Kidney (tissue), 14 donors: ENCODE results near the gene CHSY3. TPM values are rescaled to one million over a fixed set of nuclear protein-coding genes. Genes with fewer than 3 reads are reported as not detected.

Experiments used
- DNase-seq, 5 donors: peaks; one replicate each; pipeline ENCODE4 v3.0.0-alpha.2; 2013 to 2020
- FAIRE-seq: peaks from 2 replicates; lab custom pipeline; 2012; peaks lifted over from hg19 to GRCh38; lab: Jason Lieb, UNC
- H3K27ac ChIP-seq, 2 donors: one replicate each; pipeline ENCODE4 v1.7.0; 2013; ENCODE audit warnings: low read depth in 2 of 2, low read length in 2 of 2, inconsistent platforms in 1 of 2
- H3K27me3 ChIP-seq: one replicate; pipeline ENCODE4 v1.7.1; 2013; ENCODE audit warnings: low read length, inconsistent platforms; ENCODE audit not compliant: control insufficient read depth, insufficient read depth
- H3K36me3 ChIP-seq, 3 donors: one replicate each; pipeline versions ENCODE4 v1.7.0 to v1.7.1; 2013; ENCODE audit warnings: low read length in 3 of 3, control low read depth in 1 of 3, inconsistent platforms in 1 of 3; ENCODE audit not compliant: insufficient read depth in 3 of 3, control insufficient read depth in 2 of 3
- H3K4me1 ChIP-seq, 3 donors: one replicate each; pipeline versions ENCODE4 v1.7.0 to v1.7.1; 2013; ENCODE audit warnings: low read length in 3 of 3, inconsistent platforms in 1 of 3, low read depth in 1 of 3; ENCODE audit not compliant: control insufficient read depth in 2 of 3, insufficient read depth in 2 of 3
- H3K4me3 ChIP-seq, 3 donors: one replicate each; pipeline versions ENCODE4 v1.7.0 to v1.8.1; 2013; ENCODE audit warnings: low read length in 3 of 3, control low read depth in 1 of 3, inconsistent platforms in 1 of 3
- H3K9ac ChIP-seq, 3 donors: one replicate each; pipeline versions ENCODE4 v1.7.0 to v1.7.1; 2013; ENCODE audit warnings: low read length in 3 of 3, control low read depth in 1 of 3, inconsistent platforms in 1 of 3
- H3K9me3 ChIP-seq, 3 donors: one replicate each; pipeline versions ENCODE4 v1.7.0 to v1.7.1; 2013; ENCODE audit warnings: low read length in 3 of 3, control low read depth in 1 of 3, inconsistent platforms in 1 of 3; ENCODE audit not compliant: control insufficient read depth in 2 of 3, insufficient read depth in 1 of 3
- intact Hi-C: fragments of 100-400 bp; cut with DNase I; formaldehyde crosslinking; loops from one replicate; pipeline ENCODE4 v1.11.1; 2022
- polyA plus RNA-seq: library from polyadenylated mRNA; stranded (reverse); fragments of 350-450 nt; fragmentation: Illumina TruSeq; extraction: RNeasy Lipid Tissue Mini Kit (QIAGEN cat#74804); gene quantifications from one replicate; pipeline ENCODE4 v1.2.3, GENCODE V29; 2014; ENCODE audit warnings: low read depth, low replicate concordance; ENCODE audit not compliant: insufficient read depth
- total RNA-seq: library from RNA; stranded (reverse); fragmentation: NEBNext Ultra II Directional; extraction: Animal tissue kit (Norgen Biotek cat#: 25700); gene quantifications from one replicate; pipeline ENCODE4 v1.2.1, GENCODE V29; 2021
- TF ChIP-seq, protein P1 (sequence below): IDR thresholded peaks from 3 replicates; pipeline ENCODE4 v1.5.1; 2012; ENCODE audit warnings: mild to moderate bottlenecking, moderate library complexity, borderline replicate concordance; ENCODE audit not compliant: insufficient read depth; ENCODE audit errors: extremely low read depth
- donor health status: control.
- donor health status: control.
- donor health status: control.
- donor health status: control.
- donor health status: control.
- donor health status: DM: yes; HTN: yes; CAD: no.
- donor health status: Normal renal cell carcinoma (clear cell type).

The CHSY3 gene
- total and polyA plus RNA-seq, 2 donors from 2014 or later = 0.13 to 3.0 TPM

DNA sequence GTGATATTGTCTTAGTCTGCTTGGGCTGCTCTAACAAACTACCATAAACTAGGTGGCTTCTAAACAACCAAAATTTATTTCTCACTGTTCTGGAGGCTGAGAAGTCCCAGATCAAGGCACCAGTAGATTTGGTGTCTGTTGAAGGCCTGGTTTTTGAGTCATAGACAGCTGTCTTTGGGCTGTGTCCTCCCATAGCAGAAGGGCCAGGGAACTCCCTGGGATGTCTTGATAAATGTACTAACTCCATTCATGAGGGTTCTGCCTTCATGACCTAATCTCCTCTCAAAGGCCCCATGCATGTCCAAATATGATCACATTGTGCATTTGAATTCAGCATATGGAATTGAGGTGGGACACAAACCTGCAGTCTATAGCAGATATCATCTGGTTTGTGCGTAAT, 121.2 kb downstream of the CHSY3 start:
- H3K27me3 ChIP-seq = no peaks in the 10 kb centered on the region
- H3K4me3 ChIP-seq = no peak overlapping the region
- H3K27ac ChIP-seq = no peak overlapping the region
- no peak overlapping the region for H3K9ac ChIP-seq
- H3K36me3 ChIP-seq = no peaks in the 10 kb centered on the region
- H3K4me1 ChIP-seq = no peaks in the 10 kb centered on the region
- FAIRE-seq (no peak), DNase-seq (no peak)
- intact Hi-C loops = no loop called here
- no peaks in the 10 kb centered on the region for H3K9me3 ChIP-seq
- TF ChIP-seq, protein P1, sequence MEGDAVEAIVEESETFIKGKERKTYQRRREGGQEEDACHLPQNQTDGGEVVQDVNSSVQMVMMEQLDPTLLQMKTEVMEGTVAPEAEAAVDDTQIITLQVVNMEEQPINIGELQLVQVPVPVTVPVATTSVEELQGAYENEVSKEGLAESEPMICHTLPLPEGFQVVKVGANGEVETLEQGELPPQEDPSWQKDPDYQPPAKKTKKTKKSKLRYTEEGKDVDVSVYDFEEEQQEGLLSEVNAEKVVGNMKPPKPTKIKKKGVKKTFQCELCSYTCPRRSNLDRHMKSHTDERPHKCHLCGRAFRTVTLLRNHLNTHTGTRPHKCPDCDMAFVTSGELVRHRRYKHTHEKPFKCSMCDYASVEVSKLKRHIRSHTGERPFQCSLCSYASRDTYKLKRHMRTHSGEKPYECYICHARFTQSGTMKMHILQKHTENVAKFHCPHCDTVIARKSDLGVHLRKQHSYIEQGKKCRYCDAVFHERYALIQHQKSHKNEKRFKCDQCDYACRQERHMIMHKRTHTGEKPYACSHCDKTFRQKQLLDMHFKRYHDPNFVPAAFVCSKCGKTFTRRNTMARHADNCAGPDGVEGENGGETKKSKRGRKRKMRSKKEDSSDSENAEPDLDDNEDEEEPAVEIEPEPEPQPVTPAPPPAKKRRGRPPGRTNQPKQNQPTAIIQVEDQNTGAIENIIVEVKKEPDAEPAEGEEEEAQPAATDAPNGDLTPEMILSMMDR = no peak

DNA sequence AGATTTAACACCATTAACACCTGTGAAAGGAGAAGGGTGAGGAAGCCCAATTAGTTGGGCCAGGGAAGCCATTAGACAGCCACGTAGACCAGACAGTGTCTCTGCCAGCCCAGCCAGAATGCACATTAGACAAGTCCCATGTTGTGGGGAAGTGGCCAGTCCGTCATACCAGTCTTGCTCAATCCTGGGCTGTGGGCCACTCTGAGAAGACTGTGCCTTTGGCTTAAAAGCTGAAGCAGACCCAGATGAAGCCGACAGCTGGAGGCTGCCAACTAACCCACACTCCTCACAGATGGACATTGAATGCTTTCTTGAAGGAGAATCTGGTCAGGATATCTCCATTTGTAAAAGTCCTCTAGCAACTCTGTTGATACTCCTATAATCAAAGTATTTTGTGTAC, 128.5 kb downstream of the CHSY3 start:
- Histone ChIP-seq H3K36me3 (no peaks in the 10 kb centered on the region), H3K27ac (no peak overlapping the region), H3K4me1 (no peaks in the 10 kb centered on the region), H3K27me3 (no peaks in the 10 kb centered on the region), H3K9ac (no peak overlapping the region), H3K9me3 (no peaks in the 10 kb centered on the region), H3K4me3 (no peak overlapping the region)
- peak in 1 of 5 donors; percentile 41 for DNase-seq
- TF ChIP-seq, protein P1 = no peak
- intact Hi-C loops = no loop called here
- FAIRE-seq = no peak

DNA sequence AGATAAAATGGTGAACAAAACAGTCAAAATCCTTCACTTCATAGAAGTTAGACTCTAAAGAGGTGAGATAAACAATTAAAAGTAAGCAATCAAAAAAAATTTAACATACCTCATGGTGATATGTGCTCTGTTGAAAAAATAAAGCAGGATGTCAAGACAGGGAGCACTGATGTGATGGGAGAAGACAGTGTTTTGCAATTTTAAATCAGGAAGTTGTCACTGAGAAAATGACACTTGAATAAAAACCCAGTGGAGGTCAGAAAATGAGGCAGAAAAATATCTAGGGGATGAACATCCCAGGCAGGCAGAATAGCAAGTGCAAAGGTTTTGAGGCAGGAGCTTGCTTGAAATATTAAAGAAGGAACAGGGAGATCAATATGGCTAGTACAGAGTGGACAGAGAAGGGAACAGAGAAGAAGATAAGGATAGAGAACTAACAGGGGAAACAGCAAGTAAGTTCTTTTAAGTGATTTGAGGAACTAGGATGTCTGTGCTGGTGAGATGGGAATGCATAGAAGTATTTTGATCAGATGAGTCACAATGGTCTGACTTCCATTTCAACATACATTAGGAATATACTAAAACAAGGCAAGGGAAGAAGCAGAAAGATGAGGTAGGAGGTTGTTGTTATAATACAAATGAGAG, 130.4 kb downstream of the CHSY3 start:
- Histone ChIP-seq H3K27me3 (no peaks in the 10 kb centered on the region), H3K9ac (no peak overlapping the region), H3K4me3 (no peak overlapping the region), H3K27ac (no peak overlapping the region), H3K9me3 (no peaks in the 10 kb centered on the region), H3K36me3 (no peaks in the 10 kb centered on the region), H3K4me1 (no peaks in the 10 kb centered on the region)
- no peak for DNase-seq
- TF ChIP-seq, protein P1 = no peak
- intact Hi-C loops = no loop called here
- no peak for FAIRE-seq

DNA sequence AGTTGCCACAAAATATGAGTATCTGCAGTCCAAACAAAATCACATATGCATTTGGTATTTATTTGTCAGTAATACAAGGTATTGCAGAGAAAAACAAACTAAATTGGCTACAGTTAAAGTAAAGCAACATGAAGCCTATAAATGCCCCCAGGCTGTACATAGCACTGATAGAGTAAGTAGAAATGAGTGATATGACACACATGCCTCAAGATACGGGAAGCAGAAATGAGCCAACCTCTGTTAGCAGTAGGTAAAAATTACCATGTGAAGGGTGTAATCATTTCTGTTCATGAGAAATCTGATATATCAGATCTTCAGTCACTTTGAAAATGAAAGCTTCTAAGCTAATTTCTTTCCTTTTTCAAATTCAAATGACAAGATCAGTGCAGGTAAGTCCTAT, 131.1 kb downstream of the CHSY3 start:
- H3K9me3 ChIP-seq = no peaks in the 10 kb centered on the region
- H3K4me1 ChIP-seq = no peaks in the 10 kb centered on the region
- H3K4me3 ChIP-seq = no peak overlapping the region
- intact Hi-C loops = no loop called here
- H3K27ac ChIP-seq = no peak overlapping the region
- H3K36me3 ChIP-seq = no peaks in the 10 kb centered on the region
- H3K9ac ChIP-seq = no peak overlapping the region
- FAIRE-seq (no peak), DNase-seq (no peak)
- H3K27me3 ChIP-seq = no peaks in the 10 kb centered on the region
- TF ChIP-seq, protein P1 = no peak
